AG10803 (cell line): Measurements from ENCODE around the gene SFMBT2.

Source experiments
- DNase-seq: peaks from one replicate; pipeline ENCODE4 v3.0.0; 2010; ENCODE audit warnings: low read depth
- H3K4me3 ChIP-seq: 2 replicates; pipeline ENCODE4 v1.5.1; 2011; ENCODE audit warnings: mild to moderate bottlenecking, low read length, control low read depth
- CTCF ChIP-seq: conservative IDR thresholded peaks from 2 replicates; pipeline ENCODE4 v1.5.1; 2011; ENCODE audit warnings: mild to moderate bottlenecking, low read length, control low read depth, inconsistent platforms

SFMBT2 gene

DNA sequence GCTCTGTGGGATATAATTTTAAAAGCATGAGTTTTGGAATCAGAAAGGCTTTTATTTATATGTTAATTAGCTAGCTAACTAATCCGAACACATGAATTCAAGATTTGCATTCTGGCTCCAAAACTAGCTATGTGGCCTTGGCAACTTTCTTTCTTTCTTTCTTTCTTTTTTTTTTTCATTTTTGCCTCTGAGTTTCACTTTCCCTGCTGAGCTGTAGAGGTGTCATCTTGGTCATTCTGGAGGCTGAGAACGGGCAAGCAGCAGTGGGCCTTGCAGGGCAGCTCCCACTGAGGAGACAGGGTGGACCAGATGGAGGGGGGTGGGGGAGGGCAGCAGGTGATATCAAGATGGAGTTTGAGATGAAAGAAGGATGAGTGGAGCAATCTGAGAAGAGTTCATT is 24.8 kb upstream of the SFMBT2 start:
- H3K4me3 ChIP-seq: no peak overlapping the region
- no peak for TF ChIP-seq CTCF
- no peak for DNase-seq

- no peak overlapping the region for H3K4me3 ChIP-seq
- no peak for TF ChIP-seq CTCF
- DNase-seq: no peak
Observed at GRCh38 chr10:7434378-7434777, 23.5 kb upstream of the SFMBT2 start.

DNA sequence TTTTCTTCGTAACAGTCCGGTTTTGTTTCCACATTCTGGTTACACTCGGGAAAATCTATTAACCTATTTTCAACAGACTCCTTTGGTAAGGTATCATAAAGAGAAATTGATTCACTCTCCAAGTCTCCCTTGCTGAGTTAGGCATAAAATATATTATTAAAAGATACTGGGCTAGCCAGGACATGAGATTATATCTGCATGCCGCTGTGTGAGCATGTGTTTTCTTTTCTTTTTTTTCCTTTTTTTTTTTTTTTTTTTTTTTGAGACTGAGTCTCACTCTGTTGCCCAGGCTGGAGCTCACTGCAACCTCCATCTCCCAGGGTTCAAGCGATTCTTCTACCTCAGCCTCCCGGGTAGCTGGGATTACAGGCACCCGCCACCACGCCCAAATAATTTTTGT is 23.0 kb upstream of the SFMBT2 start:
- no peak for TF ChIP-seq CTCF
- DNase-seq: no peak
- H3K4me3 ChIP-seq: no peak overlapping the region

DNA sequence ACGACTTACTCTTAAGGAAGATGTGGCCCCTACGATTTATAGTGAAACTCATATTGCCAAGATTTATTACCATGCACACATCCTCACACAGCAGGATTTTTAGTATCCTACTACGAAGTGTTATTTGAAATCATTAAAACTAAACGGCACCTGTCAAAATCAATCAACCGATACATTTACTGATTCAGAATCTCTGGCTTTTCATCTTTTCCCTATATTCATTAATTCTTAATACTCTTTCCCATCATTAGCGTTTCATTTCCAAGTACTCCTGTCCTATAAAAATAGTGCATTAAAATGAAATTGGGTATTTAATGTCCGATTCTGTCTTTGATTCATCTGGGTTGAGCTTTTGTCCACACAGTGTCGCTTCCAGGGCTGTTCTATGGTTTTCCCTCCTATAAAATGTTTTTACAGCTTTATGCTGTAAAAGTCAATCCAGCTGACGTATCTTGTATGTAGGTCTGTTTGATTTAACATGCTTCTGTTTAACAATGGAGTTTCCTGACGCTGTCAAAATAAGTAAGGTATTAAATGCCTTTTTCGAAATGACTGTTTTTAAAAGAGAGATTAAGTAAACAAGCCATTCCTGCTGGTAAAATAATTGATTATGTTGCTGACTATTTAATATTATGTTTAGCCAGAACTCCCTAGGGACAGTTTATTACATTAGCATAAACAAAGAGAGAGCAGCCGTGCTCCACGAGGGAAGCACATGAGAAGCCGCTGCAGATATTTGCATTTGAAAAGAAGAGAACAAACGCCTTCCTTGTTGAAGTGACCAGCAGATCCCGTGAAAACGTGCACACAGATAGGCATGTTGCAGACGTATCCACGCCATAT is 22.3 kb upstream of the SFMBT2 start:
- no peak overlapping the region for H3K4me3 ChIP-seq
- DNase-seq: no peak
- no peak for TF ChIP-seq CTCF

- no peak overlapping the region for H3K4me3 ChIP-seq
- TF ChIP-seq CTCF: no peak
- DNase-seq: no peak
Observed at GRCh38 chr10:7428673-7429350, 18.0 kb upstream of the SFMBT2 start.

GRCh38 chr10:7426349-7426748 is 15.5 kb upstream of the SFMBT2 start:
- no peak for TF ChIP-seq CTCF
- no peak overlapping the region for H3K4me3 ChIP-seq
- no peak for DNase-seq

- H3K4me3 ChIP-seq: no peak overlapping the region
- no peak for TF ChIP-seq CTCF
- no peak for DNase-seq
Observed at GRCh38 chr10:7425691-7426090, 14.9 kb upstream of the SFMBT2 start.
